Caco-2 (cell line): ENCODE data around the gene PTCH1. TPM values are rescaled to one million over a fixed set of nuclear protein-coding genes. Genes with fewer than 3 reads are reported as not detected.

Experiments used
- BruUV-seq: library from RNA; stranded (reverse); fragments of 400-500 nt; replicated peaks from 2 replicates; lab custom pipeline; 2021; lab: Mats Ljungman, UMichigan
- CTCF ChIA-PET: fragments of 300-600 bp; sonication (Branson Sonifier 250); formaldehyde crosslinking; loops from one replicate; lab custom pipeline; 2022; ENCODE audit warnings: antibody characterized with exemption; lab: Charles Lee
- POLR2A ChIA-PET: fragments of 300-600 bp; sonication (Branson Sonifier 250); formaldehyde crosslinking; loops from one replicate; lab custom pipeline; 2022; ENCODE audit warnings: antibody characterized with exemption; lab: Charles Lee
- DNase-seq, 2 experiments: peaks; one replicate each; pipeline versions ENCODE4 v3.0.0 to v3.0.0-alpha.2; 2020 to 2022
- H3K27me3 ChIP-seq: replicated peaks from 2 replicates; pipeline ENCODE4 v1.6.0; 2011; ENCODE audit warnings: low read length; ENCODE audit not compliant: control insufficient read depth, insufficient read depth
- H3K36me3 ChIP-seq: 2 replicates; pipeline ENCODE4 v1.5.1; 2011; ENCODE audit warnings: low read length; ENCODE audit not compliant: control insufficient read depth, insufficient read depth
- H3K4me1 ChIP-seq: fragments of 250-450 bp; sonication (Bioruptor Pico); 2 replicates; pipeline ENCODE4 v1.5.1; 2020; ENCODE audit warnings: mild to moderate bottlenecking
- H3K4me3 ChIP-seq: 2 replicates; pipeline ENCODE4 v1.5.1; 2011; ENCODE audit warnings: low read depth, mild to moderate bottlenecking, control low read depth, low read length
- H3K9me3 ChIP-seq: fragments of 250-450 bp; sonication (Bioruptor Pico); 2 replicates; pipeline ENCODE4 v1.5.1; 2020; ENCODE audit warnings: mild to moderate bottlenecking, moderate library complexity
- H3K27ac Mint-ChIP-seq: one replicate; pipeline ENCODE4 v1.8.0; 2022; ENCODE audit warnings: mixed read lengths; ENCODE audit not compliant: unreplicated experiment
- H3K27me3 Mint-ChIP-seq: one replicate; pipeline ENCODE4 v1.8.0; 2022; ENCODE audit warnings: mixed read lengths; ENCODE audit not compliant: insufficient read depth, unreplicated experiment
- H3K36me3 Mint-ChIP-seq: one replicate; pipeline ENCODE4 v1.8.0; 2022; ENCODE audit warnings: mild to moderate bottlenecking, mixed read lengths; ENCODE audit not compliant: insufficient read depth, unreplicated experiment
- H3K4me1 Mint-ChIP-seq: one replicate; pipeline ENCODE4 v1.8.0; 2022; ENCODE audit warnings: low read depth, mixed read lengths; ENCODE audit not compliant: unreplicated experiment
- H3K4me3 Mint-ChIP-seq: one replicate; pipeline ENCODE4 v1.8.0; 2022; ENCODE audit warnings: mild to moderate bottlenecking, moderate library complexity, mixed read lengths; ENCODE audit not compliant: unreplicated experiment
- H3K9me3 Mint-ChIP-seq: one replicate; pipeline ENCODE4 v1.8.0; 2022; ENCODE audit warnings: mixed read lengths; ENCODE audit not compliant: unreplicated experiment
- intact Hi-C: fragments of 100-400 bp; cut with micrococcal nuclease; formaldehyde crosslinking; loops from one replicate; pipeline ENCODE4 v1.10.0; 2022; ENCODE audit not compliant: unreplicated experiment
- total RNA-seq: library from RNA; stranded (reverse); gene quantifications from 2 replicates; pipeline ENCODE4 v1.2.3, GENCODE V29; 2022
- TF ChIP-seq, protein P1 (sequence below), 2 experiments: fragments of 200-600 bp in 1 of 2; IDR thresholded peaks; 1 replicate in 1 of 2; 2 replicates in 1 of 2; pipeline versions ENCODE4 v1.5.1 to v1.8.0; 2011 to 2022; ENCODE audit warnings: antibody characterized with exemption in 1 of 2, control low read depth in 1 of 2, inconsistent platforms in 1 of 2, low read depth in 1 of 2, low read length in 1 of 2, mild to moderate bottlenecking in 1 of 2, moderate library complexity in 1 of 2; ENCODE audit not compliant: insufficient read depth in 1 of 2, severe bottlenecking in 1 of 2, unreplicated experiment in 1 of 2

PTCH1 gene
- total RNA-seq, 1 experiment from 2014 or later = 25.9 TPM

DNA sequence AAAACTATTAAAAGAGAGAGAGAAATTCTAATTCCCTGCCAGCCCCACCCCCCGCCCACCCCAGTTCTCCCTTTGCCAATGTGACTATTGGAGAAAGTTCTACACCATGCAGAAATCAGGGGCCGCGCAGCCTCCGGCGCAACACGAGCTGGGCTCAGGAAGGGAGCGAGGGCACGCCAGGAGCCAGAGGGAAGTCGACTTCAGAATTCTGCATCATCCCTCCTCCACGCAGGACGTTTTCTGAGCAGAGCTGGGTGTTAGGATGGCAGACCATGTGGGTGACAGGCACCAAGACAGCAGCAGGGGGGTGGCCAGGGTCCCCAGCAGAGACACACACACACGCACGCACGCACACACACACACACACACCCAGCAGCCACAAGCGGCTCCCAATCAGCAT, 72.6 kb downstream of the PTCH1 start:
- Mint-ChIP-seq H3K36me3 (peaks cover 32% of the 10 kb centered on the region), H3K4me1 (no peaks in the 10 kb centered on the region), H3K9me3 (no peaks in the 10 kb centered on the region), H3K4me3 (no peak overlapping the region), H3K27ac (no peak overlapping the region), H3K27me3 (no peaks in the 10 kb centered on the region)
- no TSS peak for BruUV-seq
- Histone ChIP-seq H3K9me3 (no peaks in the 10 kb centered on the region), H3K36me3 (no peaks in the 10 kb centered on the region), H3K27me3 (no peaks in the 10 kb centered on the region), H3K4me3 (no peak overlapping the region), H3K4me1 (no peaks in the 10 kb centered on the region)
- CTCF ChIA-PET = no interaction called here
- DNase-seq = no peak
- intact Hi-C loops = no loop called here
- POLR2A ChIA-PET = no interaction called here
- TF ChIP-seq, protein P1, sequence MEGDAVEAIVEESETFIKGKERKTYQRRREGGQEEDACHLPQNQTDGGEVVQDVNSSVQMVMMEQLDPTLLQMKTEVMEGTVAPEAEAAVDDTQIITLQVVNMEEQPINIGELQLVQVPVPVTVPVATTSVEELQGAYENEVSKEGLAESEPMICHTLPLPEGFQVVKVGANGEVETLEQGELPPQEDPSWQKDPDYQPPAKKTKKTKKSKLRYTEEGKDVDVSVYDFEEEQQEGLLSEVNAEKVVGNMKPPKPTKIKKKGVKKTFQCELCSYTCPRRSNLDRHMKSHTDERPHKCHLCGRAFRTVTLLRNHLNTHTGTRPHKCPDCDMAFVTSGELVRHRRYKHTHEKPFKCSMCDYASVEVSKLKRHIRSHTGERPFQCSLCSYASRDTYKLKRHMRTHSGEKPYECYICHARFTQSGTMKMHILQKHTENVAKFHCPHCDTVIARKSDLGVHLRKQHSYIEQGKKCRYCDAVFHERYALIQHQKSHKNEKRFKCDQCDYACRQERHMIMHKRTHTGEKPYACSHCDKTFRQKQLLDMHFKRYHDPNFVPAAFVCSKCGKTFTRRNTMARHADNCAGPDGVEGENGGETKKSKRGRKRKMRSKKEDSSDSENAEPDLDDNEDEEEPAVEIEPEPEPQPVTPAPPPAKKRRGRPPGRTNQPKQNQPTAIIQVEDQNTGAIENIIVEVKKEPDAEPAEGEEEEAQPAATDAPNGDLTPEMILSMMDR (IDR thresholded peaks at IDR 0.05; ENCODE audit: insufficient read depth in 1 of 2, low read depth in 1 of 2, low read length in 1 of 2, severe bottlenecking in 1 of 2, unreplicated experiment in 1 of 2) = no peak

GRCh38 chr9:95443301-95443700, 73.5 kb downstream of the PTCH1 start:
- Histone ChIP-seq H3K36me3 (no peaks in the 10 kb centered on the region), H3K4me1 (no peaks in the 10 kb centered on the region), H3K9me3 (no peaks in the 10 kb centered on the region), H3K4me3 (no peak overlapping the region), H3K27me3 (no peaks in the 10 kb centered on the region)
- TF ChIP-seq, protein P1 (IDR thresholded peaks at IDR 0.05; ENCODE audit: insufficient read depth in 1 of 2, low read depth in 1 of 2, low read length in 1 of 2, severe bottlenecking in 1 of 2, unreplicated experiment in 1 of 2) = no peak
- POLR2A ChIA-PET = no interaction called here
- H3K27ac Mint-ChIP-seq = no peak overlapping the region
- intact Hi-C loops = no loop called here
- H3K4me1 Mint-ChIP-seq = no peaks in the 10 kb centered on the region
- no peaks in the 10 kb centered on the region for H3K27me3 Mint-ChIP-seq
- DNase-seq = no peak
- peaks cover 23% of the 10 kb centered on the region for H3K36me3 Mint-ChIP-seq
- H3K9me3 Mint-ChIP-seq = no peaks in the 10 kb centered on the region
- no TSS peak for BruUV-seq
- H3K4me3 Mint-ChIP-seq = no peak overlapping the region
- CTCF ChIA-PET = no interaction called here

DNA sequence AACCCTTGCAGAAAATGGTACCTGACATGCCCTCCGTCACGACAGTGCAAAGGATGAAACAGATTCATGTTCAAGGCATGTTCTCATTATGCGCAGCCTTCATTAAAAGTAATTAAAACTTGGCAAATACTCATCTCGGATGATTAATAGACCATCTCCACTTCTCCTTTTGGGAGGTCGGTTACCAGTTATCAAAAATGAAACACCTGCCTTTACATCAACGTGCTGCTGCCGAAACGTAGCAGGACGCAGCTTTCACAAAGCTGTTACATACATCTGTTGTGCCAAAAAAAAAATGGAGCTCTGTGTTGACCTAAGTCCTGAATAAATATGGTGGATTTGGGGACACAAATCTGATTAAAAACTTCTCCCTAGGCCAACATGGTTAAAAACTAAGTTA, 75.7 kb downstream of the PTCH1 start:
- TF ChIP-seq, protein P1 (IDR thresholded peaks at IDR 0.05; ENCODE audit: insufficient read depth in 1 of 2, low read depth in 1 of 2, low read length in 1 of 2, severe bottlenecking in 1 of 2, unreplicated experiment in 1 of 2) = no peak
- no peak for DNase-seq
- CTCF ChIA-PET = no interaction called here
- Mint-ChIP-seq H3K4me1 (no peaks in the 10 kb centered on the region), H3K9me3 (no peaks in the 10 kb centered on the region), H3K27me3 (no peaks in the 10 kb centered on the region), H3K4me3 (no peak overlapping the region), H3K27ac (no peak overlapping the region), H3K36me3 (peaks cover 16% of the 10 kb centered on the region)
- BruUV-seq = no TSS peak
- H3K36me3 ChIP-seq = no peaks in the 10 kb centered on the region
- no peaks in the 10 kb centered on the region for H3K27me3 ChIP-seq
- POLR2A ChIA-PET = no interaction called here
- no peaks in the 10 kb centered on the region for H3K9me3 ChIP-seq
- intact Hi-C loops = no loop called here
- H3K4me3 ChIP-seq = no peak overlapping the region
- no peaks in the 10 kb centered on the region for H3K4me1 ChIP-seq
